Measurements from ENCODE around the gene RIT1. TPM values are rescaled to one million over a fixed set of nuclear protein-coding genes. Genes with fewer than 3 reads are reported as not detected.
"Not testable (repeated sequence)": the region's sequence is repeated elsewhere in the genome, so short reads cannot be mapped to it uniquely, and the experiment has no call there.

RIT1 gene
- total and polyA plus RNA-seq, 12 donors: 10.3 to 54.0 (median 28.7) TPM

DNA sequence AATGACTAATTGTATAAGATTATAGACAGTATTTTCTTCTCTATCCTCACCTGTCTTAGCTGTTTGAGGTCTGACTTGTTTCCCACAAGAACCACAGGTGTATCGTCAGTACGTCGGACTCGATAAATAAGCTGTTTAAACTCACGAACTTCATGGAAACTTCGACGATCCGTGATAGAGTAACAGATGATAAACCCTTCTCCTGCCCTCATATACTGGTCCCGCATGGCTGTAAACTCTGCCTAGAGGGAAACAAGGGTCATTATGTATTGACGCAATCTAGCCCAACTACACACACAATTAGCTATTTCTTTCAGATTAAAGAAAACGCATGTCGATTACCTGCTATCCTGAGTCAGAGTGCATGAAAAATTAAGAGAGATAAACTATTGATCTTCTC lies 6.9 kb downstream of the RIT1 start:
- no peaks in the 10 kb centered on the region for H3K9me3 ChIP-seq (replicated peaks in 1 of 3)
- DNase-seq: no peak
- no peak overlapping the region for H3K27ac ChIP-seq
- peaks cover 0 to 98% of the 10 kb centered on the region in 2 donors for H3K36me3 ChIP-seq (replicated peaks in 1 of 2)
- 92 to 94% (median 94%) methylated on average over 12 of the region's 12 CpGs for WGBS, 4 donors
- intact Hi-C loops (cut with DNase I): no loop called here
- no peak for TF ChIP-seq POLR2A (IDR thresholded peaks at IDR 0.05)
- TF ChIP-seq, protein P1, sequence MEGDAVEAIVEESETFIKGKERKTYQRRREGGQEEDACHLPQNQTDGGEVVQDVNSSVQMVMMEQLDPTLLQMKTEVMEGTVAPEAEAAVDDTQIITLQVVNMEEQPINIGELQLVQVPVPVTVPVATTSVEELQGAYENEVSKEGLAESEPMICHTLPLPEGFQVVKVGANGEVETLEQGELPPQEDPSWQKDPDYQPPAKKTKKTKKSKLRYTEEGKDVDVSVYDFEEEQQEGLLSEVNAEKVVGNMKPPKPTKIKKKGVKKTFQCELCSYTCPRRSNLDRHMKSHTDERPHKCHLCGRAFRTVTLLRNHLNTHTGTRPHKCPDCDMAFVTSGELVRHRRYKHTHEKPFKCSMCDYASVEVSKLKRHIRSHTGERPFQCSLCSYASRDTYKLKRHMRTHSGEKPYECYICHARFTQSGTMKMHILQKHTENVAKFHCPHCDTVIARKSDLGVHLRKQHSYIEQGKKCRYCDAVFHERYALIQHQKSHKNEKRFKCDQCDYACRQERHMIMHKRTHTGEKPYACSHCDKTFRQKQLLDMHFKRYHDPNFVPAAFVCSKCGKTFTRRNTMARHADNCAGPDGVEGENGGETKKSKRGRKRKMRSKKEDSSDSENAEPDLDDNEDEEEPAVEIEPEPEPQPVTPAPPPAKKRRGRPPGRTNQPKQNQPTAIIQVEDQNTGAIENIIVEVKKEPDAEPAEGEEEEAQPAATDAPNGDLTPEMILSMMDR (IDR thresholded peaks at IDR 0.05): no peak
- H3K4me1 ChIP-seq (replicated peaks in 1 of 2): peaks cover 4 to 8% of the 10 kb centered on the region in 2 donors
- no peaks in the 10 kb centered on the region for H3K27me3 ChIP-seq
- H3K4me3 ChIP-seq: no peak overlapping the region

DNA sequence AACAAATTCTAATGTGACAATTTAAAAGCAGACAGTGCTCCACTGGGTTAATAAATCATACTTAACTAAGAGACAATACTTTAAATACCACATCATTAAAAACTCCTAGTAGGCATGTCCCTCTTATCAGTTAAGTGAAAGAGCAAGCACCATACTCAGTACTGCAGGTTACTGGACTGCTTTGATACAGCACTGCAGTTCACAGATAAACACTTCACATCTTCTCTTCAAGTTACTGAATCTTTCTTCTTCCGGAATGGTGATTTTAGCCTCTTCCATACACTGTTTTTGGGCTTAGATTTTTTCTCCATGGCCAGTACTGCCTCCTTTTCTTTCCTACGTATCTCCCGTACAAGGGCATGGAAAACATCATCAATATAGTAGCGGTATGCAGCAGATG lies 11.0 kb downstream of the RIT1 start:
- WGBS, 4 donors: 47 to 66% (median 55%) methylated on average over 4 of the region's 4 CpGs
- intact Hi-C loops (cut with DNase I): no loop called here
- Histone ChIP-seq H3K9me3 (replicated peaks in 1 of 3) (no peaks in the 10 kb centered on the region), H3K27me3 (no peaks in the 10 kb centered on the region), H3K27ac (peak overlapping the region in 1 of 5 donors; percentile 6), H3K4me3 (no peak overlapping the region), H3K36me3 (replicated peaks in 1 of 2) (peaks cover 0 to 86% of the 10 kb centered on the region in 2 donors), H3K4me1 (replicated peaks in 1 of 2) (peaks cover 4 to 14% of the 10 kb centered on the region in 2 donors)
- no peak for DNase-seq
- no peak for TF ChIP-seq POLR2A (IDR thresholded peaks at IDR 0.05)

DNA sequence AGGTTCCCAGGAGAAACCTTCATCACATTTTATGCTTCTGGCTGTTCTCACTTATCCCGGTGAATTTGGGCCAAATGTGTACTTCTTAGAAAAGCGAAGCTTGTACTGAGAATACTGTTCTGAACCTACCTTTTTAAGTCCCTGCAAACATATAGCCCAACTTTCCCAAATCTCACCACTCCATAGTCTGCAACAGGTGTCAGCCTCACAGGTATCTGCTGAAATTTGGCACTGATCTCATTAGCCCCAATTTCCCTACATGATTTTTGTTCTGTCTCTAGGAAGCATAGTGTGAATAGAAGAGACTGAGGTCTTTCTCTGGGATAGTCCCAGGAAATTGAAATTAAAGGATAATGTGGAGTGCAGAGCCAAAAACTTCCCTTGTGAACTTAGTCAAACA lies 11.5 kb downstream of the RIT1 start:
- Histone ChIP-seq H3K4me3 (no peak overlapping the region), H3K9me3 (replicated peaks in 1 of 3) (no peaks in the 10 kb centered on the region), H3K27ac (no peak overlapping the region), H3K27me3 (no peaks in the 10 kb centered on the region), H3K36me3 (replicated peaks in 1 of 2) (peaks cover 0 to 81% of the 10 kb centered on the region in 2 donors), H3K4me1 (replicated peaks in 1 of 2) (peaks cover 4 to 14% of the 10 kb centered on the region in 2 donors)
- TF ChIP-seq, protein P1 (IDR thresholded peaks at IDR 0.05): no peak
- TF ChIP-seq POLR2A (IDR thresholded peaks at IDR 0.05): no peak
- intact Hi-C loops (cut with DNase I): no loop called here
- no peak for DNase-seq
- WGBS, 4 donors: 89 to 98% (median 95%) methylated on average over 2 of the region's 2 CpGs

DNA sequence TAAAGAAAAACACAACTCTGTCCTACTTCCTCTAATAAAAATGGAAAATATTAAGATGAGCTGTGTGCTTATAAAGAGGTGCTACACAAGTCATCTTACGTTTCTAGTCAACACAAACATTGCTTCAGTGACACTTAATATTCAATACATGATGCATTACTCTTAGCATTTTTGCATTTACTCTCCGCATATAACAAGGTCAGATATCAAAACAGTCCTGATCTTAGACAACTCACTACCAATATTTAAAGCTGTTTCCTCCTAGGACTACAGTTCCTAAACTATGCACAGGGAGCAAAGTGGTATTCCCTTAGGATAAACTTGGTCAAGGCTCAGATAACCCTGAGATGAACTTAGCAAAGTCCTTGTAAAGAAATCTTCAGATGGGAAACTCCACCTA lies 12.3 kb downstream of the RIT1 start:
- intact Hi-C loops (cut with DNase I): no loop called here
- 66 to 76% (median 73%) methylated on average over 2 of the region's 2 CpGs for WGBS, 4 donors
- Histone ChIP-seq H3K27ac (no peak overlapping the region), H3K9me3 (replicated peaks in 1 of 3) (no peaks in the 10 kb centered on the region), H3K4me1 (replicated peaks in 1 of 2) (peaks cover 7 to 18% of the 10 kb centered on the region in 2 donors), H3K27me3 (no peaks in the 10 kb centered on the region), H3K36me3 (replicated peaks in 1 of 2) (peaks cover 0 to 73% of the 10 kb centered on the region in 2 donors), H3K4me3 (no peak overlapping the region)
- TF ChIP-seq, protein P1 (IDR thresholded peaks at IDR 0.05): no peak
- TF ChIP-seq POLR2A (IDR thresholded peaks at IDR 0.05): no peak
- no peak for DNase-seq

DNA sequence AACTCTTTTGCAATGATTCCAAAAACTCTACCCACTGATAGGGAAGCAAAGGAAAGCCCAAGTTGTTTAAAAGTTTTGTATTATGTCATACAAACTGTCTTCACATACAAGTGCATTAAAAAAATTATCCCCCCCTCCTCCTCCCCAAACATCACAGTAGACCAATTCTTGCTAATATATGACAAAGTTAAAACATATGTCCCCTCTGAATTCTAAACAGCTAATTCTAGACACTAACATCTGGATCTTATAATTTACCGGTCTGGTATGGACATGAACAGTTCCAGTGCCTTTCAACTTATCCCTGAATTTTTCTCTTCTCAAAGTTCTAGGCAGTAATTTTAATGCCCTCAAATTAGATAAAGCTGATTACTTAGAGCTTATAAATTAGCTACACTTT lies 13.4 kb downstream of the RIT1 start:
- no peak for DNase-seq
- H3K27ac ChIP-seq: no peak overlapping the region
- WGBS, 4 donors: 86 to 100% (median 96%) methylated on average over 1 of the region's 1 CpG
- intact Hi-C loops (cut with DNase I): no loop called here
- H3K36me3 ChIP-seq (replicated peaks in 1 of 2): peaks cover 0 to 62% of the 10 kb centered on the region in 2 donors
- no peaks in the 10 kb centered on the region for H3K9me3 ChIP-seq (replicated peaks in 1 of 3)
- H3K27me3 ChIP-seq: no peaks in the 10 kb centered on the region
- no peak overlapping the region for H3K4me3 ChIP-seq
- peaks cover 10 to 26% of the 10 kb centered on the region in 2 donors for H3K4me1 ChIP-seq (replicated peaks in 1 of 2)
- TF ChIP-seq POLR2A (IDR thresholded peaks at IDR 0.05): no peak
- TF ChIP-seq, protein P1 (IDR thresholded peaks at IDR 0.05): no peak

DNA sequence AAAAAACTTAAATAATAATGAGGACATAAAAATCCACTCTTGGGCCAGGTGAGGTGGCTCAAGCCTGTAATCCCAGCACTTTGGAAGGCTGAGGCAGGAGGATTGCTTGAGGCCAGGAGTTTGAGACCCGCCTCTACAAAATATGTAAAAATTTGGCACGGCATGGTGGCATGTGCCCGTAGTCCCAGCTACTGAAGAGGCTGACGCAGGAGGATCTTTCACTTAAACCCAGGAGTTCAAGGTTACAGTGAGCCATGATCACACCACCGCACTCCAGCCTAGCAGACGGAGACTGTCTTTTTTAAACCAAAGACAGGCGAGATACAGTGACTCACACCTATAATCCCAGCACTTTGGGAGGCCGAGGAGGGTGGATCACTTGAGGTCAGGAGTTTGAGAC lies 14.7 kb downstream of the RIT1 start:
- H3K9me3 ChIP-seq (replicated peaks in 1 of 3); H3K27me3 ChIP-seq; intact Hi-C loops (cut with DNase I); H3K4me3 ChIP-seq: not testable (repeated sequence)
- DNase-seq: peak in 5 of 7 donors; percentile 52 to 72 (median 59)
- H3K4me1 ChIP-seq (replicated peaks in 1 of 2): peaks cover 10 to 26% of the 10 kb centered on the region in 2 donors
- peaks cover 0 to 49% of the 10 kb centered on the region in 2 donors for H3K36me3 ChIP-seq (replicated peaks in 1 of 2)
- H3K27ac ChIP-seq: peak overlapping the region in 1 of 5 donors; percentile 47
- WGBS, 4 donors: 51 to 67% (median 62%) methylated on average over 8 of the region's 8 CpGs

DNA sequence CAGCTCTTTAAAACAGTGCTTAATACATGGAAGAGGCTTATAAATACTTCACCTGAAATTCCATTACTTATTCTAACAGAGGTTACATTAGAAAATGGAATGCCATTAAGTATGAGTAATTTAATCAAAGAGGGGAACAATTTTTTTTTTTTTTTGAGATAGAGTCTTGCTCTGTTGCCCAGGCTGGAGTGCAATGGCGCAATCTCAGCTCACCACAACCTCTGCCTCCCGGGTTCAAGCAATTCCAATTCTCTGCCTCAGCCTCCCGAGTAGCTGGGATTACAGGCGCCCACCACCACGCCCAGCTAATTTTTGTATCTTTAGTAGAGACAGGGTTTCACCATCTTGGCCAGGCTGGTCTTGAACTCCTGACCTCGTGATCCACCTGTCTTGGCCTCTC lies 15.5 kb downstream of the RIT1 start:
- H3K4me3 ChIP-seq; DNase-seq; H3K27me3 ChIP-seq; intact Hi-C loops (cut with DNase I); H3K9me3 ChIP-seq (replicated peaks in 1 of 3); H3K27ac ChIP-seq: not testable (repeated sequence)
- Histone ChIP-seq H3K4me1 (replicated peaks in 1 of 2) (peaks cover 9 to 24% of the 10 kb centered on the region in 2 donors), H3K36me3 (replicated peaks in 1 of 2) (peaks cover 0 to 41% of the 10 kb centered on the region in 2 donors)
- 93 to 97% (median 96%) methylated on average over 6 of the region's 6 CpGs for WGBS, 4 donors

All from adrenal gland (tissue), 12 donors.